WTC11 (cell line): ENCODE data around the gene CACNB4. TPM values are rescaled to one million over a fixed set of nuclear protein-coding genes. Genes with fewer than 3 reads are reported as not detected.

ENCODE experiments used
- ATAC-seq: fragments of 200-7000 bp; cut with Tn5 transposase; 2 replicates; pipeline ENCODE4 v1.10.0; 2021; ENCODE audit warnings: mild to moderate bottlenecking, moderate library complexity
- CTCF ChIA-PET: fragments of 300-600 bp; sonication (Branson Sonifier 250); formaldehyde crosslinking; loops from one replicate; lab custom pipeline; 2021; ENCODE audit warnings: antibody characterized with exemption; lab: Charles Lee
- POLR2A ChIA-PET: fragments of 350-600 bp; sonication (Branson Sonifier 250); formaldehyde crosslinking; loops from one replicate; lab custom pipeline; 2021; ENCODE audit warnings: antibody characterized with exemption; lab: Charles Lee
- DNase-seq: peaks from one replicate; pipeline ENCODE4 v3.0.0; 2021; ENCODE audit warnings: low spot score
- H3K27ac Mint-ChIP-seq: 2 replicates; pipeline ENCODE4 v1.8.0; 2021; ENCODE audit warnings: mixed read lengths
- H3K27me3 Mint-ChIP-seq: 2 replicates; pipeline ENCODE4 v1.8.0; 2021; ENCODE audit warnings: low read depth, mild to moderate bottlenecking, moderate library complexity, mixed read lengths
- H3K36me3 Mint-ChIP-seq: 2 replicates; pipeline ENCODE4 v1.8.0; 2021; ENCODE audit warnings: mixed read lengths
- H3K4me1 Mint-ChIP-seq: 2 replicates; pipeline ENCODE4 v1.8.0; 2022; ENCODE audit warnings: mixed read lengths
- H3K4me3 Mint-ChIP-seq: 2 replicates; pipeline ENCODE4 v1.8.0; 2021; ENCODE audit warnings: mild to moderate bottlenecking, moderate library complexity, mixed read lengths
- H3K9me3 Mint-ChIP-seq: 2 replicates; pipeline ENCODE4 v1.8.0; 2021; ENCODE audit warnings: mixed read lengths
- CBFB ChIP-seq: sonication (generic); formaldehyde crosslinking; IDR thresholded peaks from 2 replicates; pipeline ENCODE4 v1.8.1; 2022; ENCODE audit warnings: mild to moderate bottlenecking, low read depth, missing genetic modification reagents
- E2F5 ChIP-seq: sonication (generic); formaldehyde crosslinking; IDR thresholded peaks from 2 replicates; pipeline ENCODE4 v1.8.1; 2022; ENCODE audit warnings: mild to moderate bottlenecking, moderate library complexity, missing genetic modification reagents
- ELF4 ChIP-seq: sonication (generic); formaldehyde crosslinking; IDR thresholded peaks from 2 replicates; pipeline ENCODE4 v1.8.1; 2022; ENCODE audit warnings: low read depth, mild to moderate bottlenecking, moderate library complexity, missing genetic modification reagents
- EMX1 ChIP-seq: fragments of 250-450 bp; sonication (Bioruptor Pico); IDR thresholded peaks from 2 replicates; pipeline ENCODE4 v1.8.0; 2021; ENCODE audit warnings: mild to moderate bottlenecking
- HMGA2 ChIP-seq: fragments of 250-450 bp; sonication (Bioruptor Pico); IDR thresholded peaks from 2 replicates; pipeline ENCODE4 v1.4.0; 2021; ENCODE audit warnings: mild to moderate bottlenecking, moderate library complexity
- JAZF1 ChIP-seq: fragments of 250-450 bp; sonication (Bioruptor Pico); IDR thresholded peaks from 2 replicates; pipeline ENCODE4 v1.9.0; 2021; ENCODE audit warnings: moderate library complexity, mild to moderate bottlenecking, inconsistent platforms
- MXD4 ChIP-seq: fragments of 250-450 bp; sonication (Bioruptor Pico); IDR thresholded peaks from 2 replicates; pipeline ENCODE4 v1.8.0; 2021; ENCODE audit warnings: mild to moderate bottlenecking, moderate library complexity, borderline replicate concordance
- SMAD4 ChIP-seq: sonication (generic); formaldehyde crosslinking; IDR thresholded peaks from 2 replicates; pipeline ENCODE4 v1.8.0; 2022; ENCODE audit warnings: mild to moderate bottlenecking, missing genetic modification reagents
- STAT6 ChIP-seq: sonication (generic); formaldehyde crosslinking; conservative IDR thresholded peaks from 2 replicates; pipeline ENCODE4 v1.8.1; 2023; ENCODE audit warnings: mild to moderate bottlenecking, low read depth, missing genetic modification reagents, moderate library complexity
- TEAD1 ChIP-seq: sonication (generic); formaldehyde crosslinking; IDR thresholded peaks from 2 replicates; pipeline ENCODE4 v1.8.0; 2022; ENCODE audit warnings: mild to moderate bottlenecking, missing genetic modification reagents
- ZBTB21 ChIP-seq: sonication (generic); formaldehyde crosslinking; IDR thresholded peaks from 2 replicates; pipeline ENCODE4 v1.8.1; 2023; ENCODE audit warnings: mild to moderate bottlenecking, missing genetic modification reagents, borderline replicate concordance
- ZNF232 ChIP-seq: sonication (generic); formaldehyde crosslinking; IDR thresholded peaks from 2 replicates; pipeline ENCODE4 v1.8.0; 2022; ENCODE audit warnings: mild to moderate bottlenecking, missing genetic modification reagents
- ZNF281 ChIP-seq: sonication (generic); formaldehyde crosslinking; IDR thresholded peaks from 2 replicates; pipeline ENCODE4 v1.8.0; 2023; ENCODE audit warnings: mild to moderate bottlenecking, missing genetic modification reagents
- ZNF423 ChIP-seq: fragments of 250-450 bp; sonication (Bioruptor Pico); IDR thresholded peaks from 2 replicates; pipeline ENCODE4 v2.1.2; 2022; ENCODE audit warnings: mild to moderate bottlenecking, moderate library complexity
- ZNF671 ChIP-seq: fragments of 250-450 bp; sonication (Bioruptor Pico); IDR thresholded peaks from 2 replicates; pipeline ENCODE4 v1.8.0; 2021; ENCODE audit warnings: mild to moderate bottlenecking
- total RNA-seq: library from RNA; stranded (reverse); gene quantifications from 3 replicates; pipeline ENCODE4 v1.2.3, GENCODE V29; 2021
- TF ChIP-seq, protein P1 (sequence below): fragments of 200-600 bp; IDR thresholded peaks from 2 replicates; pipeline ENCODE4 v1.8.0; 2022; ENCODE audit warnings: antibody characterized with exemption
- TF ChIP-seq, protein P2 (sequence below): sonication (generic); formaldehyde crosslinking; IDR thresholded peaks from 2 replicates; pipeline ENCODE4 v1.8.0; 2023; ENCODE audit warnings: missing genetic modification reagents
- TF ChIP-seq, protein P3 (sequence below): fragments of 250-450 bp; sonication (Bioruptor Pico); IDR thresholded peaks from 2 replicates; pipeline ENCODE4 v1.9.0; 2021; ENCODE audit warnings: moderate library complexity, mild to moderate bottlenecking, inconsistent platforms, borderline replicate concordance
- TF ChIP-seq, protein P4 (sequence below): fragments of 250-450 bp; sonication (Bioruptor Pico); conservative IDR thresholded peaks from 2 replicates; pipeline ENCODE4 v1.9.0; 2021; ENCODE audit warnings: mild to moderate bottlenecking
- TF ChIP-seq, protein P5 (sequence below): sonication (generic); formaldehyde crosslinking; IDR thresholded peaks from 2 replicates; pipeline ENCODE4 v1.8.1; 2022; ENCODE audit warnings: missing genetic modification reagents, borderline replicate concordance

CACNB4 gene
- total RNA-seq, 1 experiment from 2014 or later, result 4.7 TPM

DNA sequence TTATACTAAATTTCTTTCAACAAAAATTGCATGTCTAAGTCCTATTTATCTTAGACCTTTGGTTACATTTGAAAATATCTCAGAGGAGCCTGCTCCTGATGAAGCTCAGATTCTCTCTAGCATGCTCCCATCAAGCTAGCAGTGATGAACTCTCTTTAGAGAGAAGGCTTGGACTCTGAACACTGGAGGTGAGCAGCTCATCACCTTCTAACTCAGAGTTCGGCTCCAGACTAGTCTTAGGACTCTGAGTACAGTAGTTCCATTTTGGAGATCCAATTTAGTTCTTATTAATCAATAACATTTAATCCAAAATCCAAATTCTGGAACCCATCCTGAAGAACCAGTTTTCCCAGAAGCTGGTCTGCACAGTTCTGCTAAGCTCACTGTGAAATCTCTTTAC is 107.8 kb downstream of the CACNB4 start:
- H3K27me3 Mint-ChIP-seq, result no peaks in the 10 kb centered on the region
- ATAC-seq, result no peak
- TF ChIP-seq ZNF281 (CRISPR knock-in tag) (no peak), MXD4 (no peak), E2F5 (CRISPR knock-in tag) (no peak), CBFB (no peak), ZNF671 (CRISPR knock-in tag) (no peak)
- TF ChIP-seq, all 79 proteins: peak for 0
- Mint-ChIP-seq H3K4me3 (no peak overlapping the region), H3K27ac (no peak overlapping the region), H3K9me3 (no peaks in the 10 kb centered on the region), H3K4me1 (peaks cover 15% of the 10 kb centered on the region), H3K36me3 (no peaks in the 10 kb centered on the region)
- ChIA-PET CTCF (interaction anchor here (0.7 to 1.0 kb wide), 4 partner anchors 17 to 131 kb away, joined by 3 to 5 read pairs (median 3); no protein-coding TSS in a partner anchor), POLR2A (no interaction called here)
- no peak for DNase-seq

GRCh38 chr2:151989378-151989777 is 109.5 kb downstream of the CACNB4 start:
- CTCF ChIA-PET, result interaction anchor here (0.7 kb wide), 1 partner anchor 9 kb away, joined by 3 read pairs; no protein-coding TSS in a partner anchor
- Mint-ChIP-seq H3K4me3 (no peak overlapping the region), H3K9me3 (no peaks in the 10 kb centered on the region), H3K27me3 (no peaks in the 10 kb centered on the region), H3K36me3 (no peaks in the 10 kb centered on the region), H3K27ac (no peak overlapping the region), H3K4me1 (peaks cover 15% of the 10 kb centered on the region)
- POLR2A ChIA-PET, result no interaction called here
- no peak for TF ChIP-seq HMGA2 (CRISPR knock-in tag)
- TF ChIP-seq SMAD4 (CRISPR knock-in tag), result no peak
- TF ChIP-seq, protein P1, sequence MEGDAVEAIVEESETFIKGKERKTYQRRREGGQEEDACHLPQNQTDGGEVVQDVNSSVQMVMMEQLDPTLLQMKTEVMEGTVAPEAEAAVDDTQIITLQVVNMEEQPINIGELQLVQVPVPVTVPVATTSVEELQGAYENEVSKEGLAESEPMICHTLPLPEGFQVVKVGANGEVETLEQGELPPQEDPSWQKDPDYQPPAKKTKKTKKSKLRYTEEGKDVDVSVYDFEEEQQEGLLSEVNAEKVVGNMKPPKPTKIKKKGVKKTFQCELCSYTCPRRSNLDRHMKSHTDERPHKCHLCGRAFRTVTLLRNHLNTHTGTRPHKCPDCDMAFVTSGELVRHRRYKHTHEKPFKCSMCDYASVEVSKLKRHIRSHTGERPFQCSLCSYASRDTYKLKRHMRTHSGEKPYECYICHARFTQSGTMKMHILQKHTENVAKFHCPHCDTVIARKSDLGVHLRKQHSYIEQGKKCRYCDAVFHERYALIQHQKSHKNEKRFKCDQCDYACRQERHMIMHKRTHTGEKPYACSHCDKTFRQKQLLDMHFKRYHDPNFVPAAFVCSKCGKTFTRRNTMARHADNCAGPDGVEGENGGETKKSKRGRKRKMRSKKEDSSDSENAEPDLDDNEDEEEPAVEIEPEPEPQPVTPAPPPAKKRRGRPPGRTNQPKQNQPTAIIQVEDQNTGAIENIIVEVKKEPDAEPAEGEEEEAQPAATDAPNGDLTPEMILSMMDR, result no peak
- TF ChIP-seq ZNF423 (CRISPR knock-in tag), result no peak
- TF ChIP-seq, protein P2, sequence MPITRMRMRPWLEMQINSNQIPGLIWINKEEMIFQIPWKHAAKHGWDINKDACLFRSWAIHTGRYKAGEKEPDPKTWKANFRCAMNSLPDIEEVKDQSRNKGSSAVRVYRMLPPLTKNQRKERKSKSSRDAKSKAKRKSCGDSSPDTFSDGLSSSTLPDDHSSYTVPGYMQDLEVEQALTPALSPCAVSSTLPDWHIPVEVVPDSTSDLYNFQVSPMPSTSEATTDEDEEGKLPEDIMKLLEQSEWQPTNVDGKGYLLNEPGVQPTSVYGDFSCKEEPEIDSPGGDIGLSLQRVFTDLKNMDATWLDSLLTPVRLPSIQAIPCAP (CRISPR knock-in tag), result no peak
- TF ChIP-seq, protein P3, sequence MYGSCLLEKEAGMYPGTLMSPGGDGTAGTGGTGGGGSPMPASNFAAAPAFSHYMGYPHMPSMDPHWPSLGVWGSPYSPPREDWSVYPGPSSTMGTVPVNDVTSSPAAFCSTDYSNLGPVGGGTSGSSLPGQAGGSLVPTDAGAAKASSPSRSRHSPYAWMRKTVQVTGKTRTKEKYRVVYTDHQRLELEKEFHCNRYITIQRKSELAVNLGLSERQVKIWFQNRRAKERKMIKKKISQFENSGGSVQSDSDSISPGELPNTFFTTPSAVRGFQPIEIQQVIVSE (CRISPR knock-in tag), result no peak
- TF ChIP-seq TEAD1 (CRISPR knock-in tag), result no peak
- TF ChIP-seq, protein P4, sequence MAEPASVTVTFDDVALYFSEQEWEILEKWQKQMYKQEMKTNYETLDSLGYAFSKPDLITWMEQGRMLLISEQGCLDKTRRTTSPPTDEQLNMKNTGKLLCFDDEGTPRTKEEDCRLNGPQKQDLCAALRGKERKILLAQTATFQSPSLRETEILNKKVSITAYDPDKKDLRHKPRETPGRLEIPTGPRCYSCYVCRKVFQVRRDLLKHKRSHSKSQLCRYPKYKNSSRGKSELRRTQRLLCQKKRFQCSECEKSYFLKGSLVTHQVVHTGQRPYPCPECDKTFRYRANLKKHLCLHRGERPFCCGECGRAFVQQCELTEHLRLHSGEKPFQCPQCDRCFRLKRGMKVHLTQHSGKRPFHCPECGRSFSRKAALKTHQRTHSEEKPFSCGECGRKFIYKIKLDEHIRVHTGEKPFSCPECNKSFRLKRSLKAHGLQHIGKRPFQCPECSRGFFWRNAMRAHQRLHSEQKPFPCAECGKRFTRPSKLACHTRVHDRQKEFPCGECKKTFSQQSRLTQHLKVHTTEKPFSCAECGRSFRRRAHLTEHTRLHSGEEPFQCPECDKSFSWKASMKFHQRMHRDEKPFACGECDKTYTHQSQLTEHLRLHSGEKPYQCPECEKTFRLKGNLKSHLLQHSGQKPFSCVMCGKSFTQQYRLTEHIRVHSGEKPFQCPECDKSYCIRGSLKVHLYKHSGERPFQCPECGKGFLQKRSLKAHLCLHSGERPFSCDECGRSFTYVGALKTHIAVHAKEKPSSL, result no peak
- no peak for TF ChIP-seq ZNF232 (CRISPR knock-in tag)
- TF ChIP-seq ZBTB21 (CRISPR knock-in tag), result no peak
- no peak for TF ChIP-seq JAZF1
- TF ChIP-seq, protein P5, sequence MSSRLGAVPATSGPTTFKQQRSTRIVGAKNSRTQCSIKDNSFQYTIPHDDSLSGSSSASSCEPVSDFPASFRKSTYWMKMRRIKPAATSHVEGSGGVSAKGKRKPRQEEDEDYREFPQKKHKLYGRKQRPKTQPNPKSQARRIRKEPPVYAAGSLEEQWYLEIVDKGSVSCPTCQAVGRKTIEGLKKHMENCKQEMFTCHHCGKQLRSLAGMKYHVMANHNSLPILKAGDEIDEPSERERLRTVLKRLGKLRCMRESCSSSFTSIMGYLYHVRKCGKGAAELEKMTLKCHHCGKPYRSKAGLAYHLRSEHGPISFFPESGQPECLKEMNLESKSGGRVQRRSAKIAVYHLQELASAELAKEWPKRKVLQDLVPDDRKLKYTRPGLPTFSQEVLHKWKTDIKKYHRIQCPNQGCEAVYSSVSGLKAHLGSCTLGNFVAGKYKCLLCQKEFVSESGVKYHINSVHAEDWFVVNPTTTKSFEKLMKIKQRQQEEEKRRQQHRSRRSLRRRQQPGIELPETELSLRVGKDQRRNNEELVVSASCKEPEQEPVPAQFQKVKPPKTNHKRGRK (CRISPR knock-in tag), result no peak
- TF ChIP-seq STAT6, result no peak
- TF ChIP-seq ELF4 (CRISPR knock-in tag), result no peak
- no peak for TF ChIP-seq EMX1 (CRISPR knock-in tag)
- DNase-seq (no peak), ATAC-seq (no peak)
